Endothelial cell of umbilical vein (primary cell): ENCODE results near the gene SPRED3. TPM values are rescaled to one million over a fixed set of nuclear protein-coding genes. Genes with fewer than 3 reads are reported as not detected.

Source experiments
- BruUV-seq: library from RNA; stranded (reverse); fragments of 400-500 nt; replicated peaks from 2 replicates; lab custom pipeline; 2021; lab: Mats Ljungman, UMichigan
- CTCF ChIA-PET: fragments of 300-600, 350-600 bp; sonication (Branson Sonifier 250); formaldehyde crosslinking; loops from one replicate; lab custom pipeline; 2021; ENCODE audit warnings: antibody characterized with exemption, inconsistent platforms; lab: Charles Lee
- POLR2A ChIA-PET: fragments of 300-600, 350-600 bp; sonication (Branson Sonifier 250); formaldehyde crosslinking; loops from one replicate; lab custom pipeline; 2021; ENCODE audit warnings: antibody characterized with exemption, inconsistent platforms; lab: Charles Lee
- DNase-seq: peaks from one replicate; pipeline ENCODE4 v3.0.0-alpha.2; 2011; ENCODE audit warnings: low read depth, low spot score
- FAIRE-seq: peaks from 2 replicates; lab custom pipeline; 2011; peaks lifted over from hg19 to GRCh38; lab: Jason Lieb, UNC
- H2AFZ ChIP-seq: 2 replicates; pipeline ENCODE4 v1.6.0; 2012; ENCODE audit warnings: low read depth, low read length, control low read depth, inconsistent platforms
- H3K27ac ChIP-seq: 2 replicates; pipeline ENCODE4 v1.5.1; 2011; ENCODE audit warnings: low read depth, mild to moderate bottlenecking, control low read depth, low read length, moderate library complexity; ENCODE audit not compliant: insufficient read depth
- H3K27me3 ChIP-seq, 2 experiments: 2 replicates each; pipeline versions ENCODE4 v1.6.0 to v1.6.1; 2011; ENCODE audit warnings: low read length in 2 of 2, mixed read lengths in 1 of 2; ENCODE audit not compliant: control insufficient read depth in 2 of 2, insufficient read depth in 2 of 2
- H3K36me3 ChIP-seq, 2 experiments: 2 replicates in 1 of 2; 3 replicates in 1 of 2; pipeline ENCODE4 v1.5.1; 2011; ENCODE audit warnings: low read length in 2 of 2, mild to moderate bottlenecking in 1 of 2, moderate library complexity in 1 of 2; ENCODE audit not compliant: control insufficient read depth in 2 of 2, insufficient read depth in 2 of 2; ENCODE audit errors: extremely low read depth in 1 of 2
- H3K4me1 ChIP-seq: 3 replicates; pipeline ENCODE4 v1.5.1; 2011; ENCODE audit warnings: mild to moderate bottlenecking, low read length; ENCODE audit not compliant: control insufficient read depth, insufficient read depth; ENCODE audit errors: extremely low read depth
- H3K4me2 ChIP-seq: 2 replicates; pipeline ENCODE4 v1.6.1; 2011; ENCODE audit warnings: low read length, control low read depth, mixed read lengths; ENCODE audit not compliant: insufficient read depth
- H3K4me3 ChIP-seq, 3 experiments: fragments of 200-600 bp in 1 of 3; sonication (generic), shearing (Covaris generic) in 1 of 3; replicated peaks in 1 of 3; 2 replicates each; pipeline ENCODE4 v1.5.1; 2011 to 2016; ENCODE audit warnings: control low read depth in 3 of 3, low read length in 3 of 3, mild to moderate bottlenecking in 2 of 3, inconsistent platforms in 1 of 3, low read depth in 1 of 3, moderate library complexity in 1 of 3; ENCODE audit not compliant: insufficient read depth in 1 of 3
- H3K79me2 ChIP-seq: 2 replicates; pipeline ENCODE4 v1.6.0; 2012; ENCODE audit warnings: low read length, inconsistent platforms; ENCODE audit not compliant: control insufficient read depth, insufficient read depth
- H3K9ac ChIP-seq: replicated peaks from 2 replicates; pipeline ENCODE3; 2011; ENCODE audit warnings: low read length, control low read depth; ENCODE audit not compliant: insufficient read depth; ENCODE audit errors: extremely low read depth
- H3K9me1 ChIP-seq: replicated peaks from 3 replicates; pipeline ENCODE4 v1.6.0; 2011; ENCODE audit warnings: mild to moderate bottlenecking, low read length; ENCODE audit not compliant: control insufficient read depth, insufficient read depth; ENCODE audit errors: extremely low read depth
- H3K9me3 ChIP-seq: replicated peaks from 2 replicates; pipeline ENCODE4 v1.5.1; 2012; ENCODE audit warnings: low read length, inconsistent platforms; ENCODE audit not compliant: control insufficient read depth, insufficient read depth
- H4K20me1 ChIP-seq: replicated peaks from 2 replicates; pipeline ENCODE3; 2011; ENCODE audit warnings: mild to moderate bottlenecking, low read length; ENCODE audit not compliant: control insufficient read depth, insufficient read depth; ENCODE audit errors: extremely low read depth
- EZH2 ChIP-seq: IDR thresholded peaks from 2 replicates; pipeline ENCODE4 v1.6.1; 2012; ENCODE audit warnings: borderline replicate concordance, low read depth, mild to moderate bottlenecking, moderate library complexity, low read length, inconsistent platforms; ENCODE audit not compliant: severe bottlenecking
- FOS ChIP-seq: IDR thresholded peaks from 2 replicates; pipeline ENCODE4 v1.6.1; 2011; ENCODE audit warnings: mild to moderate bottlenecking, low read length, moderate library complexity, borderline replicate concordance; ENCODE audit not compliant: insufficient read depth
- GATA2 ChIP-seq: IDR thresholded peaks from 2 replicates; pipeline ENCODE4 v1.7.0; 2011; ENCODE audit warnings: low read depth, mild to moderate bottlenecking, moderate library complexity, mixed read lengths, low read length; ENCODE audit not compliant: insufficient read length, insufficient read depth
- JUN ChIP-seq: IDR thresholded peaks from 2 replicates; pipeline ENCODE4 v1.6.1; 2011; ENCODE audit warnings: borderline replicate concordance, low read depth; ENCODE audit not compliant: insufficient read length, insufficient read depth
- MYC ChIP-seq: IDR thresholded peaks from one replicate; pipeline ENCODE4 v1.6.1; 2011; ENCODE audit warnings: mild to moderate bottlenecking, low read depth, low read length
- POLR2A ChIP-seq: IDR thresholded peaks from 2 replicates; pipeline ENCODE4 v1.6.1; 2012; ENCODE audit warnings: low read depth, mild to moderate bottlenecking, control low read depth, low read length
- POLR2AphosphoS5 ChIP-seq: IDR thresholded peaks from 2 replicates; pipeline ENCODE4 v1.6.1; 2012; ENCODE audit warnings: low read depth, mild to moderate bottlenecking, control low read depth, low read length, moderate library complexity; ENCODE audit not compliant: insufficient read depth
- dilution Hi-C: fragments of 300-500 bp; cut with MboI; formaldehyde crosslinking; loops from one replicate; pipeline ENCODE4 v1.15.0; 2019; ENCODE audit warnings: low sequenced_read_pairs; ENCODE audit not compliant: extremely low pct_ligation_motif_present
- intact Hi-C: fragments of 100-400 bp; cut with micrococcal nuclease; formaldehyde crosslinking; loops from one replicate; pipeline ENCODE4 v1.10.0; 2022
- polyA plus RNA-seq, 4 experiments: library from polyadenylated mRNA; depleted of rRNA in 3 of 4; stranded (reverse) in 3 of 4; unstranded in 1 of 4; fragments of >200 nt; gene quantifications; 2 replicates each; pipeline versions ENCODE4 v1.2.1 to v1.2.3, GENCODE V29; 2011 to 2012; ENCODE audit warnings: missing spikeins in 1 of 4
- total RNA-seq: library from RNA; stranded (reverse); gene quantifications from 2 replicates; pipeline ENCODE4 v1.2.3, GENCODE V29; 2021
- TF ChIP-seq, protein P1 (sequence below): IDR thresholded peaks from 2 replicates; pipeline ENCODE4 v1.6.1; 2011; ENCODE audit not compliant: insufficient read depth, insufficient read length
- TF ChIP-seq, protein P2 (sequence below), 2 donors: IDR thresholded peaks; 1 replicate in 1 of 2; 2 replicates in 1 of 2; pipeline ENCODE4 v1.5.1; 2011; ENCODE audit warnings: low read length in 2 of 2, mild to moderate bottlenecking in 2 of 2, moderate library complexity in 2 of 2, control low read depth in 1 of 2, inconsistent platforms in 1 of 2, low read depth in 1 of 2; ENCODE audit not compliant: insufficient read depth in 1 of 2; ENCODE audit errors: extremely low read depth in 1 of 2

The SPRED3 gene
- total and polyA plus RNA-seq, 2 donors (not counting 3 experiments of a cell fraction or from before 2014, with no cell fraction given) = 5.7 to 15.7 TPM

DNA sequence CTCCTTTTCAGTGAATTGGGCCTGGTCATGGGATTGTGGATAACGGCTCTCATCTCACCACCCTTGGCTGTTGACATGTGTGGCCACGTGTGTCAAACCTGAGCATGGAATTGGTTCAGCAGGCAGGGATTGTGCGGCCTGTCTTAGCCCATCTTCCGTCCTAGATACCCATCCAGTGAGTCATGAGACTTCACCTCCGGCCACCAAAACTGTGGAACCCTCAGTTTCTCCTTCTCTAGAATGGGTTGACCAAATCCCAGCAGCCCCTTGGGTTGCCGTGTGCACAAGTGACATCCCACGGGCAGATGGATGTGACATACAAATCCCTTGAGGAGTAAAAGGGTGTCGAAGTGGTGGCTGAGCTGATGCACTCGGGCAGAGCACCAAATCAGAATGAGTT, 7.4 kb upstream of the SPRED3 start:
- BruUV-seq = no TSS peak
- Histone ChIP-seq H4K20me1 (no peaks in the 10 kb centered on the region), H3K27me3 (no peaks in the 10 kb centered on the region), H3K4me1 (peaks cover 3% of the 10 kb centered on the region), H3K9me3 (no peaks in the 10 kb centered on the region), H3K9ac (no peak overlapping the region), H2AFZ (no peak overlapping the region), H3K27ac (no peak overlapping the region), H3K4me3 (no peak overlapping the region), H3K36me3 (peaks cover 12 to 42% of the 10 kb centered on the region in 2 experiments), H3K4me2 (no peak overlapping the region), H3K79me2 (peaks cover 14% of the 10 kb centered on the region), H3K9me1 (no peaks in the 10 kb centered on the region)
- no peak for FAIRE-seq
- ChIA-PET POLR2A (no interaction called here), CTCF (no interaction called here)
- dilution Hi-C loops = no loop called here
- intact Hi-C loops = no loop called here
- DNase-seq = no peak
- TF ChIP-seq, protein P1, sequence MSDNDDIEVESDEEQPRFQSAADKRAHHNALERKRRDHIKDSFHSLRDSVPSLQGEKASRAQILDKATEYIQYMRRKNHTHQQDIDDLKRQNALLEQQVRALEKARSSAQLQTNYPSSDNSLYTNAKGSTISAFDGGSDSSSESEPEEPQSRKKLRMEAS = no peak
- no peak for TF ChIP-seq POLR2AphosphoS5
- TF ChIP-seq FOS = no peak
- TF ChIP-seq EZH2 = no peak
- no peak for TF ChIP-seq GATA2
- no peak for TF ChIP-seq JUN
- TF ChIP-seq, protein P2, sequence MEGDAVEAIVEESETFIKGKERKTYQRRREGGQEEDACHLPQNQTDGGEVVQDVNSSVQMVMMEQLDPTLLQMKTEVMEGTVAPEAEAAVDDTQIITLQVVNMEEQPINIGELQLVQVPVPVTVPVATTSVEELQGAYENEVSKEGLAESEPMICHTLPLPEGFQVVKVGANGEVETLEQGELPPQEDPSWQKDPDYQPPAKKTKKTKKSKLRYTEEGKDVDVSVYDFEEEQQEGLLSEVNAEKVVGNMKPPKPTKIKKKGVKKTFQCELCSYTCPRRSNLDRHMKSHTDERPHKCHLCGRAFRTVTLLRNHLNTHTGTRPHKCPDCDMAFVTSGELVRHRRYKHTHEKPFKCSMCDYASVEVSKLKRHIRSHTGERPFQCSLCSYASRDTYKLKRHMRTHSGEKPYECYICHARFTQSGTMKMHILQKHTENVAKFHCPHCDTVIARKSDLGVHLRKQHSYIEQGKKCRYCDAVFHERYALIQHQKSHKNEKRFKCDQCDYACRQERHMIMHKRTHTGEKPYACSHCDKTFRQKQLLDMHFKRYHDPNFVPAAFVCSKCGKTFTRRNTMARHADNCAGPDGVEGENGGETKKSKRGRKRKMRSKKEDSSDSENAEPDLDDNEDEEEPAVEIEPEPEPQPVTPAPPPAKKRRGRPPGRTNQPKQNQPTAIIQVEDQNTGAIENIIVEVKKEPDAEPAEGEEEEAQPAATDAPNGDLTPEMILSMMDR (IDR thresholded peaks at IDR 0.05; ENCODE audit: extremely low read depth in 1 of 2, insufficient read depth in 1 of 2, low read depth in 1 of 2, low read length in 2 of 2) = no peak
- no peak for TF ChIP-seq MYC
- no peak for TF ChIP-seq POLR2A
